ENCODE measurements around the gene ASB18.

The ASB18 gene

DNA sequence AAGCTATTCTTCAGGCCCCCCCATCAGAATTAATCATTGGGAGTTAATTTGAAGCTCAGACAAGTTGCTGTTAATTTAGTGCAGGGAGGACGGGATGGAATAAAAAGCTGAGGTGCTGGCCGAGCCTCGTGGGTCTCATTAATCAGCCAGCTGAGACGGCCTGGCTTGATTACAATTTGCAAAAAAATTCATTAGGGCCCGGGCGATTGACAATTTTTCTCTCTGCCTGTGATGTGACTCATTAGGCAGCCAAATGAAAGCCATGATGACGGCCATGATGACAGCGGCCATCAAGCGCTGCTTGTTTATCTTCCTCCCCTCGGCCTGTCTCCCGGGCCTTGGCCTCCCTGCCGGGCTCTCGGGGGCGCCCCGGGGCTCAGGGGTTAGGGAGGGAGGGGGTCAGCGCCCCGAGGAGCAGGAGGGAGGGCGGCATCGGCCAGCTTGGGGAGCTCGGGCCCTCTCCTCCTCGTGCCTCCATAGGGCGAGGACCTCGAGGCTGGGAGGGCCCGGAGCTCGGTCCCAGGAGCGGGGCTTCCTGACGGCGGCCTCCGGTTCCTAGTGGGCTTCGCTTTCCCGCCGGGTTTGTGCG is 101.2 kb downstream of the ASB18 start:
- DNase-seq, result no peak

- DNase-seq, result no peak
Measured at GRCh38 chr2:236162031-236162845, 102.0 kb downstream of the ASB18 start.

GRCh38 chr2:236161531-236161930 is 102.7 kb downstream of the ASB18 start:
- DNase-seq, result no peak

GRCh38 chr2:236161082-236161462 is 103.1 kb downstream of the ASB18 start:
- no peak for DNase-seq

DNA sequence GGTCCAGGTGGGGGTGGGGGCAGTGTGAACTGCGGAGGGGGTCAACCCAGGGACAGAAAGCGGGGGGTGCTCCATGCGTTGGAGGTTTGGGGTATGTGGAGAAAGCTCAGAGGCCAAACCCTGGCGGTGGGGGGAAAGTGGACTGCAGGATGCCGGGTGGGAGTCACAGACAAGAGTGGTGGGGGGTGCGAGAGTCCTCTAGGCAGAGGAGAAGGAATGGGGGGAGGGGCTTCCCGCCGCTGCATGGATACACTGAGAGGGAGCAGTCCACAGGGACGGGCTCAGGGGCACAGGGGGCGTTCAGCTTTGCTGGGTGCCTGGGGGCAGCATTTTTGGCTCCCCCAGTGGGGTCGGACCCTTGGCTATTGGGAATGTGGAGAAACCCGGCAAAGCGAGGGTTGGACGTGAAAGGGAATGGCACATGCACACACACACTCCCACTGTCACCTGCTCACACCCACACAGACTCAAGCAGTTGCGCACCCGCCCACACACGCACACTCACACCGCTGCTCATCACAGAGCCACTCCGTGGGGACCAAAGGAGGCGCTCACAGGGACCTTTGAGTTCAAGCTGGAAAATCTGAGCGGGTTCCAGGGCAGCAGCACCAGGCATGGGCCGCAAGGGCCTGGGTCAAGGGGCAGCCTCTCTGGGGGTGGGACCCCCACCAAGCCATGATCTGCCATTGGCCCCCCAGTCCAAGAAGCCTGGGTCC is 103.7 kb downstream of the ASB18 start:
- no peak for DNase-seq

GRCh38 chr2:236159778-236160170 is 104.4 kb downstream of the ASB18 start:
- no peak for DNase-seq

DNA sequence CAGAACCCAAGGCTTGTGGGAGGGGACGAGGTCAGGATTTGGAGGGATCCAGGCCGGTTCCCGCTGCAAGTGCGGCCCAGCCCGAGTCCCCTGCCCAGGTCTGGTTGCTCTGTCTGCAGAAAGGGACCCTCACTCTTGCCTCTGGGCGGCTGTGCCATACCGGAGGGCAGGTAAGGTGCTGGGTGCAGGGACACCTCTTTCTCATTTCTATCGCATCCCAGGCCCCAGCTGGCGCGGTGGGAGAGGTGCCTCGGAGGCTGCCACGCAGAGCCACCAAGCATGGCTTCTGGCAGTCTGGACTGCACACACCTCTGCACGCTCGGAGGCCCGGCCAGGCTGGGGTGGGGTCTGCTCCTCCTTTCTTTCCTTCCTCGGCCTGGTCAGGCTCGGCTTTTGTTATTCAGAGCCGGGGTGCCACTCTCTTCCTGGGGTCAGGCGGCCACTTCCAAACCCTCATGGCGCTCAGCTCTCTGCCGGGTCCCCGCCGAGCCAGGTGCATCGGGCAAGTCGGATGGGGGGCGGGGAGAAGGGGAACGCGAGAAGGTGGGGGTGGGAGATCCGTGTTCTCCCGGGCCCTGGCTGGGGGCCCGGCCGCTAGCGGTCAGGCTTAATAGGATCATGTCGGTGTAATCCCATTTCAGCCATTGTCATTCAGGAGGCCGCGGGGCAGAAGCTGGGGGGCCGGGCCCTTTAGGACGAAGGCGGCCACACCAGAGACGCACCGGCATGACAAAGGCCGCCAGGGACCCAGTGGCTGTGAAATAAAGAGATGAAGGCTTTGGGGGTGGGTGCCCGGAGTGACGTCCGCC is 105.0 kb downstream of the ASB18 start:
- DNase-seq, result no peak

DNA sequence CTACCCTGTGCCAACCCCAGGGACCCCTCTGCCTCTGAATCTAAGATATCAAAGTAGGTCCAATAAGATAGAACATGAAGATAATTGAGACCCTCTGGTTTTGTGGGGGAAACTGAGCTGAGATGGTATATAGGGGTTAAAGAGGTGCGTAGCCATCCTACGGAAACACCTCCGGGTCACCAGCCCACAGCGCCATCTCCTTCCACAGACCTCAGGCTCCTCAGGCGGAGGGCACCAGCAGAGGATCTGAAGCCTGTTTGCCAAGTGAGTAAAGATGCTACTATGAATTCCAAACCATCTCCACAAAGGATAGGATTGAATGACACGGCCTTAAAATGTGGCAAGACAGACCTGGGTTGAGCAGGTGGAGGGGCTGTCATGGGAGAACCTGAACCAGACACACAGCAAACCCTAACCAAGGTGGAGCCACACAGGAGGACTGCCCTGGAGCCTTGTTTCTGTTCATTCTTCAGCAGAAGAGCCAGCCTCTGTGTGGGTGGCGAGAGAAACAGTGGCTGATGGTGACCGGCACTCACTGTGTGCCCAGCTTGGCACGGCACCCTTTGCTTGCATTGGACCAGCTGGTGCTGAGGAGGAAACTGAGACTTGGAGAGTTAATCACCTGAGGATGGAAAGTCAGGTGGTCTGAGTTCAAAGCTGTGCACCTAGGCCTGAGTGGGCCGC is 106.2 kb downstream of the ASB18 start:
- no peak for DNase-seq

DNA sequence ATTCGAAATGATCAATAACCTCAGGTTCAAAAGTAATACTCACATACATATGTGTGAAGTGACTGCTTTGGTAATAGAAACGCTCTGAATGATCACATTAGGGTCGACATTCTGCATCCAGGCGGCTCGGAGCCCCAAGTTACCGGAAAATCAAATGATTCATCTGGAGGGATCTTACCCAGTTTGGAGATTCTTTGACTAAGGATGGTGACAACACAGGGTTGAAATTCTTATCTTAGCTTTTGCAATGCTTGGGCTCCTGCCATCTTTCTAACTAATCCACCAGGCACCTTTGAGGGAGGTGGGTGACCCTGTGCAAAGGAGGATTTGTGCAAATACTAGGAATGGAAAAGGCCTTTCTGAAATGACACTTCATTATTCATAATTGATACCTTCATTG is 106.8 kb downstream of the ASB18 start:
- DNase-seq, result no peak

- no peak for DNase-seq
Measured at GRCh38 chr2:236156860-236157194, 107.4 kb downstream of the ASB18 start.

DNA sequence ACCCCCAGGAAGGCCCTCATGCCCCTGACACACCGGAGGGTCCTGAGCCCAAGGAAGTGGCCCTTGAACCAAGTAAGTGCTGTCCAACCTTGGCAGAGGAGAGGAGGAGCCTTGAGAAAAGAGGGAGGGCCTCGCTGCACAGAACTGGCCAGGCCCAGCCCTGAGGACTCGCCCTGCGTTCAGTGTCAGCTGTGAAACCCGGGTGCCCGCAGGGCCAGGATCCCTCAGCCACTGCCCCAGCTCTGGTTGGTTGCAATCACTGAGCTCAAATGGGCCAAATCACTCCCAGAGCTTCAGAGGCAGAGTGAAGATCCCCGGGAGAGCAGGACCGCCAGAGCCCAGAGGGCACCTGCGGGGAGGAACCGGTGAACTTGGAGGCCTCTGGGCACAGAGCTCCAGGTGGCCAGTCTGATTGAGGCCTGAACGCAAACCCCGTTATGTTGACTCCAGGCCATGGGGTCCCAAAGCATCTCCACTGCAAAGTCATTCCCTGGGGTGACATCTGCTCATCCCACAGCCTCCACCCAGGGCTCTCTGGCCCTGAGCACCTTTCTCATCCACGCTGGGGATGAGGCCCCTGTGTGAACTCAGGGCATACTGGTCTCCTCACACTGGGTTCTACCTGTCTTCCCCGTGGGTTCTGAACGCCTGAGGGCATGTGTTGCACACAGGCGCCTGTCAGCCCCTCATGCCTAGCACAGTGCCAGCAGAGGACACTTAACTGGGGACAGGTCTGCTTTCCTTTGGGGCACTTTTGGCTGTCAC is 107.9 kb downstream of the ASB18 start:
- DNase-seq, result no peak

- DNase-seq, result no peak
Measured at GRCh38 chr2:236155406-236155805, 108.8 kb downstream of the ASB18 start.

DNA sequence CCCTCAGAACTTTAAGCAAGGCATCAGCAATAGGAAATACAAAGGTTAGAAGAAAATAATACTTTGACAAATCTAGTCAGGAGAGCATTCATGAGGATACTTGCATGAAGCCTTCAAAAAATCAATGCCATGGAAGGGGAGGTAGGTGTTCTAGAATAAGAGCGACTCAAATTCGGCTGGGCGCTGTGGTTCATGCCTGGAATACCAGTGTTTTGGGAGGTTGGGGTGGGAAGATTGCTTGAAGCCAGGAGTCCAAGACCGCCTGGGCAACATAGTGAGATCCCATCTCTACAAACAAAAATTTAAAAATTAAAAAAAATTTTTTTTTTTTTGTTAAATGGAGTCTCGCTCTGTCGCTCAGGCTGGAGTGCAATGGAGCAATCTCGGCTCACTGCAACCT is 117.8 kb downstream of the ASB18 start:
- no peak for DNase-seq

DNA sequence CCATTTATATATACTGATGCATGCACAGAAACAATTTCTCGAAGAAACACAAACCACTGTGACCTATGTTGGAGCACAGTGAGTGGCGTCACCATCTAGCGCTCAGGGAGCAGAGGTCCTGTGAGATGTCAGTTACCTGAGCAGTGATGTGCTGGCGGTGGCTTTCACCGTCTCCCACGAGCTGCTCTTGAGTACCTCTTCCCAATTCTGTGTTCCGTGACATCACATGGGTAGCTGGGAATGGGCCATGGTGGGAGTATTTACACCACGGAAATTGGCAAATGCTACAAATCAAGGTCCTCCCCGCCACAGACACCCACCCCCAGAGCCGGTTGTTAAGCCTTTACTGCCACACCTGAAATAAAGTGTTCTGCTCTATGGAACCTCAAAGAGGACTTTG is 120.4 kb downstream of the ASB18 start:
- no peak for DNase-seq

Measured in activated CD4-positive, alpha-beta T cell treated with anti-CD3 and anti-CD28 coated beads, Interleukin-10, Interleukin-2, amounts not matched to agents 100 ng/mL and 50 ng/mL, durations not matched to agents 16 hours and 8 hours (primary cell).